ENCODE measurements around the gene LEPROT.

The LEPROT gene

DNA sequence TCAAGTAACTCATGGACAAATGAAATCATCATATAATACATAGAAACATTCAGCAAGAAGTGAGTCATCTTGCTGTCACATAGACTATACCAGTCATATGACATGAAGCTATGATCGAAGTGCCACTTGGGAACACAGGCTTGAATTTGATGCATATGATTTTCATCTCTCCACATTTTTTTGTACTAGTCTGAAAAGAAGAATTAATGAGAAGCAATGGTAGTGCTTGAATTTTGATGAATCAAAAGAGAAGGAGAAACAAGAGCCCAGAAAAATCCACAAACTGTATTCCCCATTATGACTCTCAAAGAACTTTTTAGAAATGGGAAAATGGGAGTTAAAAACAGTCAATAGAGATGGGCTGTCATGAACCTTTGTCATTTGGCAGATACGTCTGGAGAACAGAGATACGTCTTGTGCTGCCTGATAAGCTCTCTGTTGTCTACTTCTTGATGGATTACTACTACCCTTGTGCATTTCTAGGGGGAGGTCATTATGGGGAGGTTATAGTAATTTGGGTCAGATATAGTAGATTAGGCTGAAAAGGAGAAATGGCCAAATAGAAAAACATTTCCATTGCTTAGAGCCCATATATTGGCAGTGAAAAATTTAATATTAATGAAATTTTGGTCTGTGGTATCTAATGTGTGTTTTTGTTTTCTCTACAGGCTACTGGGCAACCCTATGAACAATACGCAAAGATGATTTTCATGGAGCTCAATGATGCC, 8.0 kb upstream of the LEPROT start:
- DNase-seq (ENCODE audit: low read depth): no peak

DNA sequence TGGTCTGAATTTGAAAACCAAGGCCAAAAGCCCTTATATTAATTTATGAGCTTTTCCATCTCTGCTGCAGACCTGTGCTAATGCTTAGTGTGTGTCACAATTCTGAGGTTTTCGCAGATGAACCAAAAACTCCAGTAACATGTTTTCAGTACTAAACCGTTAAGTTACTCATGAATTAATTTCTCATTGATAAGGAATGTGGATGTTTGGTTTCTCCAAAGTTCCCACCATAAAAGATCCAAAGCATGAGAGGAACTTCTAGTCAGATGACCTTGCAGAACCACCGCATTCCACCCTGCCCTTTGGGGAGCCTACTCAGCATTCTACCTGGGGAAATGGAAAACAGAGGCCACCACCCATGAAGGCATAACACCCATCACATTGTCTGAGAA, 7.5 kb upstream of the LEPROT start:
- DNase-seq (ENCODE audit: low read depth): no peak

DNA sequence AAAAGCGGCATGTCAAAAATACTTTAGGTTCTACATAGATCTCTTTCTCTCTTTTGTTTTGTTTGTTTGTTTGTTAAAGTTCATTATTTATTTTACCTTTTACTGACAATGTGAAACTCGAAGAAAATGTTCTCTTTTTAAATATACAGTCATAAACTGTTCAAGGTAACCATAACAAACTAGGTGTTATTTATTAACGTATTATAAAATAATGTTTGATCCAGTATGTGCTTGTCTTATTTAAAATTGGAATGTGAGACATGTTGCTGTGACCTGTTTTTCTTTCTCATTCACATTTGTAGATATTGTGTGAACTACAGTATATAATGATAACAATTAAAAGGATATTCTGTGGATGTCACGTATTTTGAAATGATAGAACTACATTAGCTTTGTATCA, 5.9 kb upstream of the LEPROT start:
- DNase-seq (ENCODE audit: low read depth): no peak

GRCh38 chr1:65416767-65417166, 3.7 kb upstream of the LEPROT start:
- DNase-seq (ENCODE audit: low read depth): no peak

DNA sequence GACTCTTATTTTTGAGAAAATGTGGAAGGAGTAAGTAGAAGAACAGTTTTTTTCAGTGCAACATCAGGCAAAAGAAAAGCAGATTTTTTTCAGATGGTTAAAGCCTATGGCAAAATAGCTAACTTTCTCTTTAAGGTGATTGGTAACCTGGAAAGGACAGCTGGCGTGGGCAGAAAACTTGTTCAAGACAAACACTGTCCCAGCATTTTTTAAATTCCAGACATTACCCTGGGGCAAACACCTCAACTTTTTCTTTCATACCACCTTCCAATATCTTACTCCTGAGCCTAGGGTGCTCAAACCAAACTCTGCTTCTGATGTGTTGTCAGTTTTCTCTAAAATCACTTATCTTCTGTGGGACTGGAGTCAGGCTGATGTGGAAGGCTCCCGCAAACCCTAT, 2.7 kb upstream of the LEPROT start:
- DNase-seq (ENCODE audit: low read depth): no peak

- DNase-seq (ENCODE audit: low read depth): no peak
These were observed 1.8 kb upstream of the LEPROT start for GRCh38 chr1:65418522-65419185.

DNA sequence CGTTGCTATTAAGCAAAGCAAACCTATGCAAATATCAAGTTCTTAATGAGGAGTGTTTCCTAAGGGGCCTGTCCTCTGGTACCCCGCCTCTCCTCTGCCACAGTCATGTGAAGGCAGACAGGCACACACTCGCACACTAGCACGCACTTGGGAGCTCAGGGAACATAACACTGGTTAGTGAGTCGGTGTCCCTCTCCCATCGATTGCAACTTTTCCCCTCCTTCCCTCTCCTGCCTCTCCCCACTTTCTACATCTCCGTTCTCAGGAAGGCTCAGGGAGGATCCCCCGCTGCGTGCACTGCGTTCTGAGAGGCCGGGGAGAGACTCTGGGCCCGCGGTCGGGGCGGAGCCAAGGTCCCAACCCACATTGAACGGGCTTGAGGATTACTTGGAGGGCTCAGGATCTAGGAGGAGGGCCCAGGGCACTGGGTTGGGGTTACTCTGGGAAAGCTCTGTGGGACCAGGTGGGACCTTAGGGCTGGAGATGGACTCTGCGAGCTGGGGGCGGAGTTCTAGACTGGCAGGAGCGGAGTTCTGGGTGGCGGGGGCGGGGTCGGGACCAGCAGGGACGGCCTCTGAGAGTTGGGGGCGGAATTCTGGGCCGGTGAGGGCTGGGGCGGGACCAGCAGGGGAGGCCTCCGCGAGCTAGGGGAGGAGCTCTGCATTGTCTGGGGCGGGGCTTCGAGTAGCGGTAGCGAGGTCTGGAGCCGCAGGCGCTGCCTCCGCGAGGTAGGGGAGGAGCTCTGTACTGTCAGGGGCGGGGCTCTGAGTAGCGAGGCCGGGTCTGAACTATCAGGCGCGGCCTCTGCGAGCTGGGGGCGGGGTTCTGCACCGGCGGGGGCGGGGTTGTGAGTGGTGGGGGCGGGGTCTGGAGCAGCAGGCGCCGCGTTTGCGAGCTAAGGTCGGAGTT, 533 bp upstream of the LEPROT start:
- peak; percentile 97 for DNase-seq (ENCODE audit: low read depth)

DNA sequence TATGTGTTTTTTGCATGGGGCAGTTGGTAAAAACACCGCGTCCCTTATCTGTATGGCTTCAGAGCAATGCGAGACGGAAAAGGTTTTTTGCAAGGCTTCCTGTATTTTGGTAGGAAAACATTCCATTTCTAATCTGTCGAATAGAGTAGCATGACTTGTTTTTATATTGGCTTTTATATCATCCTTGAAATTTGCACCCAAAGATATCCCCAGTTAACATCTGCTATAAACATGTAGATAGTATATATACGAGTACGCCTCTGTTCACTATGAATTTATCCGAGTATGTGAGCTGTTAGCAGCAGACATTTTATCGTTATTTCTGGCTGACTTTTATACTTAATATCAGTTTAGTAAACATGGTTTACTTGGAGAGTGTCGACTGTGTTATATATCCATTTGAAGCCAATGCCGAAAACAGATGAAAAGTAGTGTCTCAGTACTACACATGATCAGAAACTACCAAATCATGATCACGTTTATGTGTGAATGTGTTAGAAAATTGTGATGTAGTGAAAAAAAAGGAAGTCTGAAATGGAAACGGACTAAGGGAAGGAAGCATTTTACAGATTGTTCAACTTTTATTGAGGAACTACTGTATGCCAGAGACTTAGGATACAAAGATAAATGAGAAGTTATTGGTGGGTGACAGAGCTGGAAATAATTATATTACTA, 1.0 kb downstream of the LEPROT start:
- DNase-seq (ENCODE audit: low read depth): no peak

GRCh38 chr1:65422241-65423203, 2.1 kb downstream of the LEPROT start:
- DNase-seq (ENCODE audit: low read depth): no peak

GRCh38 chr1:65423884-65424572, 3.6 kb downstream of the LEPROT start:
- no peak for DNase-seq (ENCODE audit: low read depth)

GRCh38 chr1:65424573-65424889, 4.1 kb downstream of the LEPROT start:
- no peak for DNase-seq (ENCODE audit: low read depth)

DNA sequence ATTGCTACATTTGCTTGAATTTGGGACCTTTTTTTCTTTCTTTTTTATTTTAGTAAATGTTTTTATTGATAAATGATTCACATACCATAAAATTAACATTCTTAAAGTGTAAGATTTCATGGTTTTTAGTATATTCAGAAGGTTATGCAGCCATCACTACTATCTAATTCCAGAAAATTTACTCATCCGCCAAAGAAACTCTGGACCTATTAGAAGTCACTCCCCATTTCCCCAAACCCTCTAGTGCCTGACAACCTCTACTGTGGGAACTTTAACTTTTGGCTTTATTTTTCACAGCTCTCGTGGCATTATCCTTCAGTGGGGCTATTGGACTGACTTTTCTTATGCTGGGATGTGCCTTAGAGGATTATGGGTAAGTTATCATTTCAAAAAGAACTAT, 4.5 kb downstream of the LEPROT start:
- no peak for DNase-seq (ENCODE audit: low read depth)

GRCh38 chr1:65425697-65426096, 5.2 kb downstream of the LEPROT start:
- DNase-seq (ENCODE audit: low read depth): no peak

DNA sequence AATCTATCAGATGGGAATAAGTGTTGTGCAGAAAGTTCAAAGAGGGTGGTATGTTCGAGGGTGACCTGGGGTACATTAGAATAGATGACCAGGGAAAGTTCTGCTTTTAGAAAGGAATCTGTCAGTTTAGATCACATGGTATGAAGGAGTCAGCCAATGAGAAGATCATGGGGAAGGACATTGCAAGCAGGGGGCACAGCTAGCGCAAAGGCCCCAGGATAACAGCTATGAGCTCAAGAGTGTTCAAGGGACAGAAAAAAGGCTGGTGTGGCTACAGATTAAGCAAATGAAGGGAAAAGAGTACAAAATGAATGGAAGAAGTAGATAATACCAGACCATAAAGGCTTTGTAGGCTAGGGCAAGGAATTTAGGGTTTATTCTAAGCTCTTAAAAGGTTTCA, 8.6 kb downstream of the LEPROT start:
- no peak for DNase-seq (ENCODE audit: low read depth)

- no peak for DNase-seq (ENCODE audit: low read depth)
These were observed 9.3 kb downstream of the LEPROT start for GRCh38 chr1:65429806-65430205.

GRCh38 chr1:65431111-65431705, 10.7 kb downstream of the LEPROT start:
- DNase-seq (ENCODE audit: low read depth): no peak

DNA sequence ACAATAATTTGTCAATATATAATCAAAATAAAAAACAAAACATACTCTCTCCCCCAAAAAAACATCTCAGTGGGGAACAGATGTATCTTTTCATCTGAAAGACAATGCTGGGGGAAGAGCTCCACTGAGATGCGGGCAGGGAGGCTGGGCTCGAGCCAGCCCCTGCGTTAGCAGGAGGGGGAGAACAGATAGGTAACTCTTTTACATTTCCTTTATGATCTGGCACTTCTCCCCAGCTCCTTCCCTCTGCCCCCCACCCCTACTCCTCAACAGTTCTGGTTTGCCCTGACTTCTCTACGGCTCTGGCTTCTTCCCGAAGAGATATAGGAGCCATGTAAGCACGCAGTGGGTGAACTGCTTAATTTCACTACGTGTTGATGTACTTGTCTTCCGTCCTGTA, 12.4 kb downstream of the LEPROT start:
- DNase-seq (ENCODE audit: low read depth): no peak

DNA sequence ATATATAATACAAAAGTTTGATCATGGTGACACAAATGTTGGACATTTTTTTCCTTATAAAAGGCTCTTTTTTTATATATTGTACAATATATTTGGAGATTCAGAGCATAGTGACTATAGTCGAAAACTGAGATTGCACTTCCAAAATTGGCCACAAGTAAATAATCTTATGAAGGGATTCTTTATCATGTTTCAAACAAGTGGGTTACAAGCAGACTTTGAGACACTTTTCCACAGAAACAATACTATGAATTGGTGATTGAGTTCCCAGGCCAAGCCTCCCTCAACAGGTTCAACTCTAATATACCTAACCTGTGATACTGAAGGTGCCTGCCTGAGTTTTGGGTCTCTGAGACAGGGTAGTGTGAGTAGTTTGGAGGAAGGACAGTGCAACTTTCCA, 13.8 kb downstream of the LEPROT start:
- no peak for DNase-seq (ENCODE audit: low read depth)

DNA sequence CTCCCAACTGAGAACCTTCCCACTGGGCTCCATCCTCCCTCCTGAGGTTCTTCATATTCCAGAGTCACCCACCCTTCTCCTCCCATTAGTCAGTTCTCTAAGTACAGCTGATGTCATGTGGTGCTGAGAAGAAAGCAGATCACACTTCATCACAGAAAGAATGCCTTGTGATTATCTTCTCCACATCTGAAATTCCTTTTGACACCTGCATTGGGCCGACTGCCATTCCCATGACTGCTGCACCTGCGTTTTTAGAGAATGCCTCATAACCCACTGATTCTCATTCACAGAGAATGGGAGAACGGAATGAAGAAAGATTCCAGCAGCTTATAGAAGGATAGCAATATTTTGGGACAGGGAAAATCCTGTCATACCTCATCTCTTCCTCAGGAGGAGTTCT, 14.3 kb downstream of the LEPROT start:
- DNase-seq (ENCODE audit: low read depth): no peak

- DNase-seq (ENCODE audit: low read depth): no peak
These were observed 15.5 kb downstream of the LEPROT start for GRCh38 chr1:65435987-65436386.
